HAP-1 (cell line): ENCODE results near the gene RPEL1.
"Not testable (repeated sequence)": the region's sequence is repeated elsewhere in the genome, so short reads cannot be mapped to it uniquely, and the experiment has no call there.

Experiments
- DNase-seq, 2 experiments: peaks; one replicate each; pipeline ENCODE4 v3.0.0-alpha.2; 2016 to 2020; ENCODE audit warnings: low spot score in 2 of 2
- H3K27me3 ChIP-seq: fragments of 250-450 bp; sonication (Bioruptor Pico); 2 replicates; pipeline ENCODE4 v1.5.1; 2020; ENCODE audit warnings: low read depth, mild to moderate bottlenecking, moderate library complexity
- H3K36me3 ChIP-seq: fragments of 250-450 bp; sonication (Bioruptor Pico); replicated peaks from 2 replicates; pipeline ENCODE4 v1.5.1; 2020; ENCODE audit warnings: mild to moderate bottlenecking
- H3K4me1 ChIP-seq: fragments of 250-450 bp; sonication (Bioruptor Pico); 2 replicates; pipeline ENCODE4 v1.5.1; 2020; ENCODE audit warnings: mild to moderate bottlenecking
- H3K4me3 ChIP-seq: fragments of 250-450 bp; sonication (Bioruptor Pico); 2 replicates; pipeline ENCODE4 v1.5.1; 2020; ENCODE audit warnings: mild to moderate bottlenecking, moderate library complexity
- H3K9me3 ChIP-seq: fragments of 250-450 bp; sonication (Bioruptor Pico); 2 replicates; pipeline ENCODE4 v1.5.1; 2020; ENCODE audit warnings: mild to moderate bottlenecking, moderate library complexity
- in situ Hi-C: fragments of 300-500 bp; cut with MboI; formaldehyde crosslinking; loops from 3 replicates; pipeline ENCODE4 v1.14.3; 2020; ENCODE audit warnings: low sequenced_read_pairs, inconsistent platforms, mixed read lengths

The RPEL1 gene

GRCh38 chr10:103215601-103216000, 30.1 kb upstream of the RPEL1 start:
- Histone ChIP-seq H3K27me3 (no peaks in the 10 kb centered on the region), H3K4me3 (no peak overlapping the region), H3K4me1 (peaks cover 9% of the 10 kb centered on the region), H3K36me3 (no peaks in the 10 kb centered on the region), H3K9me3 (no peaks in the 10 kb centered on the region)
- in situ Hi-C loops = no loop called here
- no peak for DNase-seq

- DNase-seq, H3K9me3 ChIP-seq, in situ Hi-C loops, H3K4me3 ChIP-seq, H3K27me3 ChIP-seq, H3K4me1 ChIP-seq, H3K36me3 ChIP-seq: not testable (repeated sequence)
Measured at GRCh38 chr10:103216362-103216761, 29.3 kb upstream of the RPEL1 start.

GRCh38 chr10:103224133-103224532, 21.6 kb upstream of the RPEL1 start:
- no peaks in the 10 kb centered on the region for H3K36me3 ChIP-seq
- H3K9me3 ChIP-seq = peaks cover 19% of the 10 kb centered on the region
- H3K27me3 ChIP-seq = no peaks in the 10 kb centered on the region
- H3K4me3 ChIP-seq = no peak overlapping the region
- in situ Hi-C loops = no loop called here
- H3K4me1 ChIP-seq = peaks cover 14% of the 10 kb centered on the region
- DNase-seq = no peak

DNA sequence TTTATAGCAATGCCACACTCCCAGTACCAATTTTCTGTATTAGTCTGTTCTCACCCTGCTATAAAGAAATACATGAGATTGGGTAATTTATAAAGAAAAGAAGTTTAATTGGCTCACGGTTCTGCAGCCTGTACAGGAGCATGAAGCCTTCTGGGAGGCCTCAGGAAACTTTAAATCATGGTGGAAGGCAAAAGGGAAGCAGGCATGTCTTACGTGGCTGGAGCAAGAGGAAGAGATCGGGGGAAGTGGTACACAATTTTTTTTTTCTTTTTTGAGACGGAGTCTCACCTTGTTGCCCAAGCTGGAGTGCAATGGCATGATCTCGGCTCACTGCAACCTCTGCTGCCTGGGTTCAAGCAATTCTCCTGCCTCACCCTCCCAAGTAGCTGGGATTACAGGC, 21.0 kb upstream of the RPEL1 start:
- DNase-seq, H3K4me3 ChIP-seq, H3K27me3 ChIP-seq, H3K36me3 ChIP-seq, in situ Hi-C loops: not testable (repeated sequence)
- H3K4me1 ChIP-seq = peaks cover 15% of the 10 kb centered on the region
- H3K9me3 ChIP-seq = peaks cover 19% of the 10 kb centered on the region

DNA sequence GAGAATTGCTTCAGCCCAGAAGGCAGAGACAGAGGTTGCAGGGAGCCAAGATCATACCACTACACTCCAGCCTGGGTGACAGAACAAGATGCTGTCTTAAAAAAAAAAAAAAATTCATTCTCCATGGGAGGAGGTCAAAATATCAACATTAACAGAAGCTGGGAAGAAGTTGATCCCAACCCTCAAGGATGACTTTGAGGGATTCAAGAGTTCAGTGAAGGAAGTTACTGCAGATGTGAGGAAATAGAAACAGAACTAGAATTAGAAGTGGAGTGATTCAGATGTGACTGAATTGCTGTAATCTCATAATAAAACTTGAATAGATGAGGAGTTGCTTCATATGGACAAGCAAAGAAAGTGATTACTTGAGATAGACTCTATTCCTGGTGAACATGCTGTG, 19.7 kb upstream of the RPEL1 start:
- in situ Hi-C loops = no loop called here
- Histone ChIP-seq H3K36me3 (no peaks in the 10 kb centered on the region), H3K4me1 (peaks cover 20% of the 10 kb centered on the region), H3K27me3 (no peaks in the 10 kb centered on the region), H3K4me3 (no peak overlapping the region), H3K9me3 (peaks cover 19% of the 10 kb centered on the region)
- DNase-seq = no peak

GRCh38 chr10:103227416-103227815, 18.3 kb upstream of the RPEL1 start:
- Histone ChIP-seq H3K36me3 (no peaks in the 10 kb centered on the region), H3K27me3 (no peaks in the 10 kb centered on the region), H3K4me3 (no peak overlapping the region), H3K4me1 (peaks cover 34% of the 10 kb centered on the region), H3K9me3 (peaks cover 16% of the 10 kb centered on the region)
- DNase-seq = no peak
- in situ Hi-C loops = no loop called here

- Histone ChIP-seq H3K27me3 (no peaks in the 10 kb centered on the region), H3K36me3 (no peaks in the 10 kb centered on the region), H3K4me1 (peaks cover 45% of the 10 kb centered on the region), H3K9me3 (no peaks in the 10 kb centered on the region), H3K4me3 (no peak overlapping the region)
- DNase-seq = peak; percentile 75 to 97
- in situ Hi-C loops = no loop called here
Measured at GRCh38 chr10:103231047-103231551, 14.6 kb upstream of the RPEL1 start.

- DNase-seq = no peak
- H3K36me3 ChIP-seq = no peaks in the 10 kb centered on the region
- no peaks in the 10 kb centered on the region for H3K9me3 ChIP-seq
- in situ Hi-C loops = no loop called here
- H3K27me3 ChIP-seq = no peaks in the 10 kb centered on the region
- H3K4me1 ChIP-seq = peaks cover 45% of the 10 kb centered on the region
- no peak overlapping the region for H3K4me3 ChIP-seq
Measured at GRCh38 chr10:103232131-103232673, 13.5 kb upstream of the RPEL1 start.

- Histone ChIP-seq H3K36me3 (no peaks in the 10 kb centered on the region), H3K27me3 (no peaks in the 10 kb centered on the region), H3K4me1 (peaks cover 42% of the 10 kb centered on the region), H3K4me3 (no peak overlapping the region), H3K9me3 (no peaks in the 10 kb centered on the region)
- peak; percentile 41 to 77 for DNase-seq
- in situ Hi-C loops = no loop called here
Measured at GRCh38 chr10:103232772-103233488, 12.8 kb upstream of the RPEL1 start.

- Histone ChIP-seq H3K27me3 (no peaks in the 10 kb centered on the region), H3K9me3 (no peaks in the 10 kb centered on the region), H3K4me3 (no peak overlapping the region), H3K4me1 (peaks cover 26% of the 10 kb centered on the region), H3K36me3 (no peaks in the 10 kb centered on the region)
- in situ Hi-C loops = no loop called here
- no peak for DNase-seq
Measured at GRCh38 chr10:103235775-103236174, 9.9 kb upstream of the RPEL1 start.

DNA sequence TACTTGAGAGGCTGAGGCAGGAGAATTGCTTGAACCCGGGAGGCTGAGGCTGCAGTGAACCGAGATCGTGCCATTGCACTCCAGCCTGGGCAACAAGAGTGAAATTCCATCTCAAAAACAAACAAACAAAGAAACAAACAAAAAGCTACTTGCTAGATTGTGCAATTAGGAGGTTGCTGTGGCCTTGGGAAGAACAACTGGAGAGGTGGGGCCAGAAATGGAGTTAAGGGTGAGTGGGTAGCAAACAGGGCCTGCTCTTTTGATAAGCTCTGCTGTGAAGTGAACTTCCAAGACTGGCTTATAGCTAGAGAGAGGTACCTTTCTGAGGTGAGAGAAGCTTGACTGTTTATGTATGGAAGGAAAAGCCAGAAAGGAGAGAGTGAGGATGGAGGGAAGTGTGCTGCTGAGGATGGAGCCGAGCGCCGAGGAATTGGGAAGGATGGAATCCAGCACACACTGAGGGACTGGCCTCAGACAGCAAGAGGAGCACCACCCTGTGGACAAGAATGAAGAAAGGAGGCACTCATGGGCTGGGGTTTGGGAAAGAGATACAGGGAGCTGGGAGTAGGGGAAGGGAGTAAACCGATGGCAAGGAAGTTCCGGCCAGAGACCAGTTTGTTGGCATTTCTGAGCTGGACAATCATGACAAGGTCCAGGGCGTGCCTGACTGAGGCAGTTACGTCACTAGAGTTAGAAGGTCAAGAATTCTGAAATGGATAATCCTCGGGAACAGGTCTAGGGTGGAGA, 7.0 kb upstream of the RPEL1 start:
- no peaks in the 10 kb centered on the region for H3K9me3 ChIP-seq
- no peaks in the 10 kb centered on the region for H3K36me3 ChIP-seq
- in situ Hi-C loops = no loop called here
- no peaks in the 10 kb centered on the region for H3K27me3 ChIP-seq
- peak in 1 of 2 experiments; percentile 39 for DNase-seq
- no peaks in the 10 kb centered on the region; the same call in 1 of the 2 replicates for H3K4me1 ChIP-seq
- no peak overlapping the region for H3K4me3 ChIP-seq

- Histone ChIP-seq H3K27me3 (no peaks in the 10 kb centered on the region), H3K9me3 (no peaks in the 10 kb centered on the region), H3K4me1 (no peaks in the 10 kb centered on the region), H3K4me3 (no peak overlapping the region), H3K36me3 (no peaks in the 10 kb centered on the region)
- no peak for DNase-seq
- in situ Hi-C loops = loop anchor here (10.0 kb wide), 2 partner anchors 327 to 407 kb away; partner anchors contain the start of genes CNNM2 and CYP17A1
Measured at GRCh38 chr10:103241262-103242011, 4.2 kb upstream of the RPEL1 start.

DNA sequence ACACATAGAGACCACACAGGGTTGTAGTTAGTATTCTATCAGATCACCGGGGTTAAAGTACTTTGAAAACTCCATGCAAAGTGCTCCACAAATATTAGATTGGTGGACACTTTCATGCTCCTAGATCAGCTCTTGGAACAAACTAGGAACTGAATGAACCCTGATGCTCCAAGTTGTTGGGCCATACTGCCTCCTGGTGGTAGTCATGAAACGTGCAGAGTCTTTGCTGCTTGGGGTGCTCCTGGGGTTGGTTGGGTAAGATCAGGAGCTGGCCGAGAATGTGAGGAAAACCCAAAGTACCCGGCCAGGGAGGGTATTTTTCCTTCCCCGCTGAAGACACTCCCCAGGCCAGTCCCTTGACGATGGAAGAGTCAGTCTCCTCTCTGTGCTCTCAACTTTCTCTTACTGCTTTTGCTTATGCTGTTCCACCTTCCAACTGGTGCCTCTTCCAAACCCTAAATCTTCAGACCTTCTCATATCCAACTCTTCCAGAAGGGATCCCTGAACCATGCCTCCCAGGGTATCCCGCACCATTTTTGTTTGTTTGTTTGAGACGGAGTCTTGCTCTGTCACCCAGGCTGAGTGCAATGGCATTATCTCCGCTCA, 918 bp upstream of the RPEL1 start:
- H3K4me1 ChIP-seq = no peaks in the 10 kb centered on the region
- H3K4me3 ChIP-seq = no peak overlapping the region
- in situ Hi-C loops = loop anchor here (10.0 kb wide), 2 partner anchors 330 to 410 kb away; partner anchors contain the start of genes CNNM2 and CYP17A1
- no peaks in the 10 kb centered on the region for H3K9me3 ChIP-seq
- H3K27me3 ChIP-seq = no peaks in the 10 kb centered on the region
- DNase-seq = peak; percentile 64 to 81
- no peaks in the 10 kb centered on the region for H3K36me3 ChIP-seq
